SKM-1 treated with dmso at 0.1 percent for 144 hours (cell line): ENCODE measurements around the gene SCML1.

ENCODE experiments used
- DNase-seq: peaks from one replicate; lab custom pipeline; 2025; ENCODE audit not compliant: unreplicated experiment; lab: John Stamatoyannopoulos, UW

Gene SCML1

GRCh38 chrX:17788956-17789562 is 51.8 kb downstream of the SCML1 start:
- no peak for DNase-seq

DNA sequence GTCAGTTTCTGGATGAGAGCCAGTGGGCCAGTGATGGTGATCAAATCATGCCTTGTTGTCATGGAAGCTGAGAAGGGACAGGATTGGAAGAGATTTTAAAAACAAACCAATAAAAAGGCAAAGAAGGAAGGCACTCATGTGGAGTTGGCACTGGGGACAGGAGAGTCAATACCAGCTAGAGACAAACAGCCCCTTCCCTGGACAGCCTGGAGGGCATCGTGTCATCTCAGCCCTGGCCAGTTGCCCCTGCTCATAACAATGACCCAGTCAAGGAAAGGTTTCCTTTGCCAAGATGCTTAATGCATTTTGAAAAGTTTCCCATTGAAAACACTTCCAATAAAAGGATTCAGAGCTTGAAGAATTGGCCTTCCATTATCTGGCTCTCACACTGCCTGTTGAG is 55.5 kb downstream of the SCML1 start:
- no peak for DNase-seq

DNA sequence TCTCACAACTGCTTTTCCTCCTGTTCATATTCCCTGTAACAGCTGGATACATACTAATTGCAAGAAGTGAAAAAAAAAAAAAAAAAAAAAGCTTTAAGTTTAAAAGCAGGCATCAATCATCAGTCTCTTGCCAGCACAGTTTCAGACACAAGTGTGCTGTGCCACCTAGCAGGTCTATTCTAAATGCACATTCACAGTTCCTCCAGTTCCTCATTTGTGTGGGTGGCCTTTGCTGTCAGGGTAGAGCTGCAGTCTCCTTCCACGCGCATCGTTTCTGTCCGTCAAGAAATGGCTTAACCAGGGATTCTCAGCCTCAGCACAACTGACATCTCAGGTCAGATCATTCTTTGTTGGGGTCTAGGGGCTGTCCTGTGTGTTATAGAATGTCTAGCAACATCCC is 61.6 kb downstream of the SCML1 start:
- DNase-seq, result no peak

GRCh38 chrX:17801431-17801830 is 64.1 kb downstream of the SCML1 start:
- DNase-seq, result no peak

DNA sequence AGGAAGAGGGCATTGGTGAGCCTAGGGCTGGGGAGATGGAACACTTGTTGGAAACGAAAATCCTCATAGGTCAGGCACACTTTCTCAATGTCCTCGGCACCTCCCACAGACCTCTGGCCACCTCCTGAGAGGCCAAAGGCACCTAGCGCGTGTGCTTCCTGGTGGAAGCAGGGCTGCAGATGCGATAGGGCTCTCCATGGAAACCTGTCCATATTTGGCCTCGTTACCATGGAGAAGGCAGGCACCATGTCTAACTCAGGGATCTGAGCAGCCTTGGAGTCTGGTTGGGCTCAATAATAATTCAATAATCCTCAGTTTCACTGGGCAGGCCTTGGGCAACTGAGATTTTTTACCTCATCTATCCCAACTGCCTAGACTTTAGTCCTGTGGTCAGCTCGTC is 65.5 kb downstream of the SCML1 start:
- no peak for DNase-seq

DNA sequence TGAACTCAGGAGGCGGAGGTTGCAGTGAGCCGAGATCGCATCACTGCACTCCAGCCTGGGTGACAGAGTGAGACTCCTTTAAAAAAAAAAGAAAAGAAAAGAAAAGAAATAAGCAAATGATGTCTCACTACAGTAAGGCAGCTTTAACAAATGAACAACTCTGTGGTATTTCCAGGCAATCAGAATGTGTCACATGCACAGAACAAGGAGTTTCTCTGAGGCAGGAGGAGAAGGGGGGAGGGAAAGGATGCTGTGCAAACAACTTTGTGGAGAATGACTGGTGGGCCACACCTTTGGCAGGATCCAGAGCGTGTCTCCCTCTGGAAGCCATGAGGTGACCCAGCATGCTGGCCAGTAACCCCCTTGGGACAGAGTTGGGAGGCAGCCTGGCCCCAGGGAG is 66.2 kb downstream of the SCML1 start:
- DNase-seq, result no peak
